Neuronal stem cell (in vitro differentiated cells): ENCODE results near the gene PSMD1.

ENCODE experiments used
- DNase-seq: peaks from one replicate; pipeline ENCODE4 v3.0.0-alpha.2; 2013; ENCODE audit warnings: low spot score
- H2AFZ ChIP-seq: one replicate; pipeline ENCODE4 v1.6.1; 2013; ENCODE audit warnings: mild to moderate bottlenecking, low read length, inconsistent platforms
- H2AK5ac ChIP-seq: 2 replicates; pipeline ENCODE4 v1.6.1; 2013; ENCODE audit warnings: low read depth, mild to moderate bottlenecking, inconsistent platforms, low read length, moderate library complexity, mixed read lengths
- H2BK120ac ChIP-seq: 2 replicates; pipeline ENCODE4 v1.6.1; 2013; ENCODE audit warnings: low read depth, mild to moderate bottlenecking, inconsistent platforms, low read length, moderate library complexity, mixed read lengths
- H2BK12ac ChIP-seq: one replicate; pipeline ENCODE4 v1.6.1; 2013; ENCODE audit warnings: low read length, inconsistent platforms
- H2BK15ac ChIP-seq: 2 replicates; pipeline ENCODE4 v1.6.1; 2013; ENCODE audit warnings: mild to moderate bottlenecking, low read length, inconsistent platforms, mixed read lengths
- H2BK5ac ChIP-seq: one replicate; pipeline ENCODE4 v1.6.1; 2013; ENCODE audit warnings: inconsistent platforms, mild to moderate bottlenecking, low read length, moderate library complexity
- H3K14ac ChIP-seq: one replicate; pipeline ENCODE4 v1.6.1; 2013; ENCODE audit warnings: low read length, inconsistent platforms
- H3K18ac ChIP-seq: 2 replicates; pipeline ENCODE4 v1.6.1; 2013; ENCODE audit warnings: low read length, inconsistent platforms
- H3K23ac ChIP-seq: 2 replicates; pipeline ENCODE4 v1.6.1; 2013; ENCODE audit warnings: low read depth, mild to moderate bottlenecking, mixed read lengths, low read length, inconsistent platforms; ENCODE audit not compliant: poor library complexity
- H3K27ac ChIP-seq: replicated peaks from 3 replicates; pipeline ENCODE4 v1.5.1; 2013; ENCODE audit warnings: low read length, inconsistent platforms
- H3K27me3 ChIP-seq, 3 experiments: 2 replicates each; pipeline ENCODE4 v1.6.1; 2013; ENCODE audit warnings: low read length in 3 of 3, mild to moderate bottlenecking in 2 of 3, inconsistent platforms in 1 of 3, low read depth in 1 of 3, mixed read lengths in 1 of 3, moderate library complexity in 1 of 3; ENCODE audit not compliant: control insufficient read depth in 3 of 3, insufficient read depth in 3 of 3
- H3K36me3 ChIP-seq, 2 donors: replicated peaks in 1 of 2; 2 replicates each; pipeline ENCODE4 v1.6.1; 2013; ENCODE audit warnings: low read length in 2 of 2; ENCODE audit not compliant: control insufficient read depth in 2 of 2, insufficient read depth in 2 of 2
- H3K4ac ChIP-seq: 2 replicates; pipeline ENCODE4 v1.6.1; 2013; ENCODE audit warnings: inconsistent platforms, mild to moderate bottlenecking, low read length, moderate library complexity
- H3K4me1 ChIP-seq, 2 donors: 1 replicate in 1 of 2; 2 replicates in 1 of 2; pipeline ENCODE4 v1.6.1; 2013; ENCODE audit warnings: low read length in 2 of 2, low read depth in 1 of 2; ENCODE audit not compliant: control insufficient read depth in 2 of 2, insufficient read depth in 1 of 2
- H3K4me2 ChIP-seq: one replicate; pipeline ENCODE4 v1.6.1; 2013; ENCODE audit warnings: mild to moderate bottlenecking, low read length, inconsistent platforms; ENCODE audit not compliant: insufficient read depth, poor library complexity, severe bottlenecking
- H3K4me3 ChIP-seq, 2 donors: 2 replicates each; pipeline ENCODE4 v1.5.1; 2013; ENCODE audit warnings: low read length in 2 of 2, mild to moderate bottlenecking in 2 of 2, inconsistent platforms in 1 of 2, moderate library complexity in 1 of 2
- H3K79me1 ChIP-seq: one replicate; pipeline ENCODE4 v1.6.1; 2013; ENCODE audit warnings: low read depth, mild to moderate bottlenecking, inconsistent platforms, low read length, moderate library complexity
- H3K9ac ChIP-seq: one replicate; pipeline ENCODE4 v1.6.1; 2013; ENCODE audit warnings: mild to moderate bottlenecking, low read depth, low read length, inconsistent platforms; ENCODE audit not compliant: poor library complexity
- H3K9me3 ChIP-seq, 2 donors: replicated peaks in 1 of 2; 2 replicates each; pipeline versions ENCODE3 to v1.6.1; 2013; ENCODE audit warnings: low read length in 2 of 2, mild to moderate bottlenecking in 2 of 2, inconsistent platforms in 1 of 2, low read depth in 1 of 2, mixed read lengths in 1 of 2, moderate library complexity in 1 of 2; ENCODE audit not compliant: control insufficient read depth in 2 of 2, insufficient read depth in 1 of 2
- H4K8ac ChIP-seq: one replicate; pipeline ENCODE4 v1.6.1; 2013; ENCODE audit warnings: low read depth, mild to moderate bottlenecking, inconsistent platforms, low read length, moderate library complexity
- H4K91ac ChIP-seq: one replicate; pipeline ENCODE4 v1.6.1; 2013; ENCODE audit warnings: low read length, low read depth, mild to moderate bottlenecking, inconsistent platforms; ENCODE audit not compliant: poor library complexity
- WGBS, 2 donors: extraction: QIAGEN DNeasy Blood & Tissue Kit; methylation state at CpG; one replicate each; pipeline ENCODE4 v1.1.7; 2013; ENCODE audit warnings: missing lambda C conversion rate in 2 of 2, mixed read lengths in 1 of 2; ENCODE audit not compliant: insufficient read length in 2 of 2, insufficient replicate concordance in 1 of 2; ENCODE audit errors: extremely low coverage in 2 of 2; 5-methylcytosine and 5-hydroxymethylcytosine counted together

PSMD1 gene

DNA sequence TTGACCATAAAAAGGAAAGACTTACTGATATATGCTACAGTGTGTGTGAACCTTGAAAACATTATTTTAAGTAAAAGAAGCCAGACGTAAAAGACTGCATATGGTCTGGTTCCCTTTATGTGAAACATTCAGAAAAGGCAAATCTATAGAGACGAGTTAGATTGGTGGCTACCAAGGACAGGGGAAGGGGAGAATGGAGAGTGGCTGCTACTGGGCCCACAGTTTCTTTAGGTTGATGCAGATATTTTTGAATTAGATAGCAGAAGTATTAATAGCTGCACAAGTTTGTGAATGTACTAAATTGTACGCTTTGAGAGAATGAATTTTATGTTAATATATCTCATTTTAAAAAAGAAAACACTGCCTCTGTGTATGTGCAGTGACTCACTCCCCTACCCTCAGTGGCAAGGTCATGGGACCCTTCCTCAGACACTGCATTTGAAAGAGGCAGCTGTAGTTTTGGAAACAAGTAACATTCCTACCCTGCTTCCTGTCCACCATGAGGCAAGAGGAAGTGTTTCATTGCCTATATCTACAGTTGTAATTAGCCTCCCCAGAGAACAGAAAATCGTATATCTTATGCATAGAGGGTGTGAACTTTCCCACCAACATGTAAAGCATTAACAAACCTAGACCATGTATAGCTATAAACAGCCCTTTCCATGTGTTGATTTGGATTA, 111.9 kb downstream of the PSMD1 start:
- Histone ChIP-seq H3K4me1 (no peaks in the 10 kb centered on the region), H3K4me3 (no peak overlapping the region), H3K4me2 (no peak overlapping the region), H2AK5ac (no peak overlapping the region), H3K27me3 (no peaks in the 10 kb centered on the region), H3K9me3 (no peaks in the 10 kb centered on the region), H3K27ac (no peak overlapping the region), H3K4ac (no peak overlapping the region), H3K9ac (no peak overlapping the region), H2BK12ac (no peak overlapping the region), H2BK120ac (no peak overlapping the region), H4K8ac (no peak overlapping the region), H2AFZ (no peak overlapping the region), H2BK5ac (no peak overlapping the region), H3K14ac (no peak overlapping the region), H3K18ac (no peak overlapping the region), H2BK15ac (no peak overlapping the region), H4K91ac (no peak overlapping the region), H3K23ac (no peak overlapping the region), H3K79me1 (no peaks in the 10 kb centered on the region), H3K36me3 (peaks cover 14 to 97% of the 10 kb centered on the region in 2 donors)
- DNase-seq: no peak
- no CpG with 5 or more reads among the region's 4 CpGs for WGBS, 2 donors

- no peak overlapping the region for H2BK5ac ChIP-seq
- H2BK15ac ChIP-seq: no peak overlapping the region
- no peak overlapping the region for H2AFZ ChIP-seq
- H3K4me2 ChIP-seq: no peak overlapping the region
- no peaks in the 10 kb centered on the region for H3K4me1 ChIP-seq
- no peaks in the 10 kb centered on the region for H3K79me1 ChIP-seq
- no peak overlapping the region for H4K8ac ChIP-seq
- no peak overlapping the region for H3K4ac ChIP-seq
- H3K14ac ChIP-seq: no peak overlapping the region
- H3K27me3 ChIP-seq: no peaks in the 10 kb centered on the region
- no CpG with 5 or more reads among the region's 3 CpGs for WGBS, 2 donors
- peaks cover 14 to 97% of the 10 kb centered on the region in 2 donors for H3K36me3 ChIP-seq
- H3K18ac ChIP-seq: no peak overlapping the region
- no peak overlapping the region for H3K4me3 ChIP-seq
- H4K91ac ChIP-seq: no peak overlapping the region
- H3K9ac ChIP-seq: no peak overlapping the region
- no peak overlapping the region for H2BK120ac ChIP-seq
- no peak overlapping the region for H3K27ac ChIP-seq
- no peak overlapping the region for H3K23ac ChIP-seq
- no peak overlapping the region for H2AK5ac ChIP-seq
- H2BK12ac ChIP-seq: no peak overlapping the region
- no peak for DNase-seq
- no peaks in the 10 kb centered on the region for H3K9me3 ChIP-seq
Observed at GRCh38 chr2:231169488-231169887, 112.8 kb downstream of the PSMD1 start.

DNA sequence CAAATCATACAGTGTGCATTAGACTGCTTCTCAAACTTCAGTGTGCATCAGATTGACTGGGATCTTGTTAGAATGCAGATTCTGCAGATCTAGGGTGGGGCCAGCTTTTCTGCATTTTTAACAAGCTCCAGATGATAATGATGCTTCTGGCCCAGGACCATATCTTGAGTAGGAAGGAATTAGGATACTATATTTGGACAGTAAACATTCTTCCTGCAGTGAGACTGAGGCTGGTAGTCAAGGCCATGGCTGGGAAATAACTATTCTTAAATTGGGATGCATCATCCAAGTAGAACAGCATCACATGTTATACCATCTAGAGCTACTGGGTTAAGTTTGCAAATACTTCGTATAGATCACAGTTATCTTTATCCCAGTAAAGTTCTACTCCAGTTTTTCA, 113.4 kb downstream of the PSMD1 start:
- no peak overlapping the region for H2AFZ ChIP-seq
- peaks cover 14 to 96% of the 10 kb centered on the region in 2 donors for H3K36me3 ChIP-seq
- H3K27ac ChIP-seq: no peak overlapping the region
- no peaks in the 10 kb centered on the region for H3K27me3 ChIP-seq
- H3K4ac ChIP-seq: no peak overlapping the region
- H3K9ac ChIP-seq: no peak overlapping the region
- no CpG with 5 or more reads among the region's 1 CpG for WGBS, 2 donors
- no peak overlapping the region for H3K23ac ChIP-seq
- H2BK5ac ChIP-seq: no peak overlapping the region
- H3K4me2 ChIP-seq: no peak overlapping the region
- no peak overlapping the region for H2BK12ac ChIP-seq
- H3K79me1 ChIP-seq: no peaks in the 10 kb centered on the region
- no peak overlapping the region for H3K4me3 ChIP-seq
- H3K9me3 ChIP-seq: no peaks in the 10 kb centered on the region
- no peak overlapping the region for H4K91ac ChIP-seq
- H3K14ac ChIP-seq: no peak overlapping the region
- no peaks in the 10 kb centered on the region for H3K4me1 ChIP-seq
- H2BK15ac ChIP-seq: no peak overlapping the region
- H3K18ac ChIP-seq: no peak overlapping the region
- H2AK5ac ChIP-seq: no peak overlapping the region
- no peak for DNase-seq
- H4K8ac ChIP-seq: no peak overlapping the region
- H2BK120ac ChIP-seq: no peak overlapping the region

DNA sequence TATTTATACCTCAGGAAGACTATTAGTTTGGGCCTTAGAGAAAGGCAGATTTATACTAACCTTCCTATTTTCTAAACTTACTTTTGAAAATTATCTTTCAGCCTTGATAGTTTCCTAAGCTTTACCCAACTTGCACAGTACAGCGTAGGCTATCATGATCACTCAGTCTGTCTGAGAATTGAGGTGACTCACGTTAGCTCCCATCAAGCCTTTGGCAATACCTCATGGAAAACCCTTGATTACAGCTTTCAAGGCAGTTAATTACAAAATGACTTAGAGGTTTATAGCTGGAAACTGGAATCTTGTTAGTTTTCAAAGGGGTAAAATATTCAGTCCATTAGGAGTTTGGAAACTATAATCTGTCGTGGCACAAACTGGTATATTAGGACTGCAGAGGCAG, 115.4 kb downstream of the PSMD1 start:
- Histone ChIP-seq H3K4me3 (no peak overlapping the region), H3K9me3 (no peaks in the 10 kb centered on the region), H3K27ac (no peak overlapping the region), H2BK12ac (no peak overlapping the region), H3K4ac (no peak overlapping the region), H4K8ac (no peak overlapping the region), H3K4me1 (no peaks in the 10 kb centered on the region), H2BK120ac (no peak overlapping the region), H2AFZ (no peak overlapping the region), H2BK15ac (no peak overlapping the region), H3K4me2 (no peak overlapping the region), H3K14ac (no peak overlapping the region), H3K9ac (no peak overlapping the region), H3K27me3 (no peaks in the 10 kb centered on the region), H3K79me1 (no peaks in the 10 kb centered on the region), H3K18ac (no peak overlapping the region), H3K36me3 (peaks cover 11 to 88% of the 10 kb centered on the region in 2 donors), H2BK5ac (no peak overlapping the region), H3K23ac (no peak overlapping the region), H4K91ac (no peak overlapping the region), H2AK5ac (no peak overlapping the region)
- no peak for DNase-seq
- no CpG with 5 or more reads among the region's 3 CpGs for WGBS, 2 donors
